ENCODE results near the gene CDH13.

GRCh38 chr16:83356986-83357385 lies 730.2 kb downstream of the CDH13 start:
- TF ChIP-seq POLR2AphosphoS5 (IDR thresholded peaks at IDR 0.05; ENCODE audit: borderline replicate concordance, low read depth, low read length) (no peak), EZH2 (IDR thresholded peaks at IDR 0.05) (no peak)

Measured in SK-N-MC (cell line).